D721Med (cell line): ENCODE results near the gene TP53BP1.

Experiments used
- DNase-seq: peaks from one replicate; pipeline ENCODE4 v3.0.0; 2011; ENCODE audit warnings: low spot score; ENCODE audit not compliant: insufficient read length
- FAIRE-seq: peaks from 2 replicates; lab custom pipeline; 2011; peaks lifted over from hg19 to GRCh38; lab: Jason Lieb, UNC
- TF ChIP-seq, protein P1 (sequence below): IDR thresholded peaks from 2 replicates; pipeline ENCODE4 v1.5.1; 2012; ENCODE audit warnings: mild to moderate bottlenecking, control low read depth; ENCODE audit not compliant: insufficient read depth; ENCODE audit errors: missing control alignments

The TP53BP1 gene

DNA sequence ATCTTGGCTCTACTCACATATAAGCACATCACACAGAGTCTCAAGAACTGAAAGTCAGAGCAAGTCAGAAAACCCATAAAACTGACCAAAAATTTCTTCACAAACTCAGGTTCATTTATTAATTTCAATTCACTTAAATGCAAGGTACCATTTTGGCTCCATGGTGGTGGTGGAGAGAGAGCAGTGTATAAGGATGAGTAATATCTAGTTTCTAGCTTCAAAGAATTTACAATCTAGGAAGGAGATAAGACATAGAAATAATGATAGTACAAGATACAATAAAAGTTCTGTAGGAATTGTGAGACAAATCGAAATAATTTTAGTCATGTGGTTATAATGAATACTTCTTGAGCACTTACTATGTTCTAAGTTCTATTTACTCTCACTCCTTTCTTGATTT is 6.7 kb upstream of the TP53BP1 start:
- no peak for DNase-seq
- TF ChIP-seq, protein P1, sequence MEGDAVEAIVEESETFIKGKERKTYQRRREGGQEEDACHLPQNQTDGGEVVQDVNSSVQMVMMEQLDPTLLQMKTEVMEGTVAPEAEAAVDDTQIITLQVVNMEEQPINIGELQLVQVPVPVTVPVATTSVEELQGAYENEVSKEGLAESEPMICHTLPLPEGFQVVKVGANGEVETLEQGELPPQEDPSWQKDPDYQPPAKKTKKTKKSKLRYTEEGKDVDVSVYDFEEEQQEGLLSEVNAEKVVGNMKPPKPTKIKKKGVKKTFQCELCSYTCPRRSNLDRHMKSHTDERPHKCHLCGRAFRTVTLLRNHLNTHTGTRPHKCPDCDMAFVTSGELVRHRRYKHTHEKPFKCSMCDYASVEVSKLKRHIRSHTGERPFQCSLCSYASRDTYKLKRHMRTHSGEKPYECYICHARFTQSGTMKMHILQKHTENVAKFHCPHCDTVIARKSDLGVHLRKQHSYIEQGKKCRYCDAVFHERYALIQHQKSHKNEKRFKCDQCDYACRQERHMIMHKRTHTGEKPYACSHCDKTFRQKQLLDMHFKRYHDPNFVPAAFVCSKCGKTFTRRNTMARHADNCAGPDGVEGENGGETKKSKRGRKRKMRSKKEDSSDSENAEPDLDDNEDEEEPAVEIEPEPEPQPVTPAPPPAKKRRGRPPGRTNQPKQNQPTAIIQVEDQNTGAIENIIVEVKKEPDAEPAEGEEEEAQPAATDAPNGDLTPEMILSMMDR = no peak
- no peak for FAIRE-seq

DNA sequence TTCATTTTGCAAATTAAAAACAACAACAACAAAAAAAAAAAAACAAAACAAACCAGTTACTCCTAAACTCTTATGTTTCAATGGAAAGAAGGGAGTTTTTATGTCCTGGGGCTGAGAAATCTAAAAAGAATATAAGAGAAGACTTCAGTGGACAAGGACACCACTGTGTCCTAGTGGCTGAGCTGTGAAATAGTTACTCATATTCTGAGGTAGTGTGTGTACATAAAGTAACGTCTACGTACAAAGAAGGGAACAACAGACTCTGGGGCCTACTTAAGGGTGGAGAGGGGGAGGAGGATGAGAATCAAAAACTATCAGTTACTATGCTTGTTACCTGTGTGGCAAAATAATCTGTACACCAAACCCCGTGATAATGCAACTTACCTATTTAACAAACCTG is 6.0 kb upstream of the TP53BP1 start:
- TF ChIP-seq, protein P1 = no peak

DNA sequence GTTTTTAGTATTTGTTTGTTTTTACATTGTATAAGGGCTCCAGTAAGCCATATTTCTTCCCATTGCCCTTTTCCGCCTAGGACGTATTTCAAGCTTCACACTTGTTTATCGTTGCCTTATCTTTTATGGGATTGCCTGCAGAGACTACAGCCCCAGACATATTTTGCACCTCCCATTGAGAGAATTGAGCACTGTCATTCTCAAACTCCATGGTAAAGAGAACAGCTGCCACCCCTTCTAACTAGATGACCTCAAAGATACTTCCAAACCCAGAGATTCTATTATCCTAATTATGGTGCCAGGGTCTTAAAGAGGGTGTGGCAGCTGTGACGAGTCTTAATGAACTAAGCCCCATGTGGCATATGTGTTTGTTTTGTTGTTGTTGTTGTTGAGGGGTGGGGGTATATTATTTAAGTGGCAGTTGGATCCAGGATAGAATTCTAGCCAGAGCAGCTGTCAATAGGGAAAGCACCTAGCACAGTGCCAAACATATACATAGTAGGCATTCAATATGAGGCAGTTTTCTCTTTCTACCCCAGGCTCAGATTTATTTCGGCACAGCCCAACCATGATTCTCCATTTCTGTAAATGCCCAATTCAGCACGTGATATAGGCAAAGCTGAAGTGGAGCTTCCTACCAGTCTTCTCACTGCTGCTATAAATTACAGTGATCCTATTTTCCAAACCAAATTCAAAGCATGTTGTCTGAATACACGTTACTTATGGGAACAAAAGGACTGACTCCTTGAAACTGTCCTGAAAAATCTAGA is 932 bp upstream of the TP53BP1 start:
- FAIRE-seq = no peak
- DNase-seq = no peak
- TF ChIP-seq, protein P1 = no peak

More for the DNA sequence above, 6.0 kb upstream of the TP53BP1 start:
- FAIRE-seq (no peak), DNase-seq (no peak)

DNA sequence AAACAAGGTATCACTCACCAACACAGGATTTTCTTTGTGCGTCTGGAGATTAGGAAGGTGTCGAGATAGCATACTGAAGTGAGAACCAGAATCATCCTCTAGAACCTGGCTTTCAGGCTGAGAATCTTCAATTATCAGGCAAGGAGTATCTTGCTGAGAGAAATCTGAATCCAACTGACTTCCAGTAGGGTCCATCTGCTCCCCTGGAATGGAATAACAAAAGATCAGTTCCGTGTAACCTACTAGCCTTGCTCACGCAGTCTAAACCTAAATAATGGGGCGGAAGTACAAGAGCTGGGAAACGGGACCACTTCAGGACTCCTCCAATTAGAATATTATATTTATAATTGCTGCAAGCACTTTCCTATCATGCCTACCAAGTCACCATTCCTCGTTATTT is 690 bp downstream of the TP53BP1 start:
- no peak for FAIRE-seq
- TF ChIP-seq, protein P1 = no peak
- no peak for DNase-seq

DNA sequence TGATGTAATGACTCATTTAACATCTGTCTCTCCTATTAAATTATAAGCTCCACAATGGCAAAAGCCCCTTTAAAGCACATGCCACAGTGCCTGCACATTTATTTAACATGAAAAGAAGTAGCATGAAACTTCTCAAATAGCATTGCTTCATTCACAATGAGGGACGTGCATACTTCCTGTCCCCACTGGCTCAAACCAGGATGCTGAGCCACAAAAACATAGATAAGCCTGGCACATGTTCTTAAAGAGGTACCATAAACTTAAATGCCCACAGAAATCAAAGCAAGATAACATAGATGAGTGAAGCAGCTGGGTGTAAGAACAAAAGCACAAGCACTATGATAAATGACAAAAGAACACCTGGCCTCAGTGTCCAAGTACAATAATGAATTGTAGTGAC is 3.8 kb downstream of the TP53BP1 start:
- no peak for FAIRE-seq
- TF ChIP-seq, protein P1 = no peak
- DNase-seq = no peak

DNA sequence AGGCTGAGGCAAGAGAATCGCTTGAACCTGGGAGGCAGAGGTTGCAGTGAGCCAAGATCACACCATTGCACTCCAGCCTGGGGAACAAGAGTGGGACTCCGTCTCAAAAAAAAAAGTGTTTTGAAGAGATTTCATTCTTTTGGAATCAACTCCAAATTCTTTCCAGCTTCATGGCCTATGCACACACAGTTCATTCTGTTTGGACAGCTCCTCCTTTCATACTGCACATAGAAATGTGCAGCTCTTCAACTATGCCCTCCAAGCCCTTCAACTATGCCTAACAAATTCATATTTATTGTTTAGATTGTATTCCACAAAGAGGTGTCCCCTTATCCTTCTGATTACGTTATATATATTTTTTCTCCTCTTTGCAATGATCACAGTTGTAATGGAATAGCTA is 4.2 kb downstream of the TP53BP1 start:
- no peak for FAIRE-seq

More for the DNA sequence above, 4.2 kb downstream of the TP53BP1 start:
- DNase-seq = no peak
- TF ChIP-seq, protein P1 = no peak
